Measurements from ENCODE around the gene NNAT. TPM values are rescaled to one million over a fixed set of nuclear protein-coding genes. Genes with fewer than 3 reads are reported as not detected.

The NNAT gene
- total and polyA plus RNA-seq, 2 donors (not counting 1 experiment from before 2014, with no cell fraction given), result 0.74 to 0.83 TPM

DNA sequence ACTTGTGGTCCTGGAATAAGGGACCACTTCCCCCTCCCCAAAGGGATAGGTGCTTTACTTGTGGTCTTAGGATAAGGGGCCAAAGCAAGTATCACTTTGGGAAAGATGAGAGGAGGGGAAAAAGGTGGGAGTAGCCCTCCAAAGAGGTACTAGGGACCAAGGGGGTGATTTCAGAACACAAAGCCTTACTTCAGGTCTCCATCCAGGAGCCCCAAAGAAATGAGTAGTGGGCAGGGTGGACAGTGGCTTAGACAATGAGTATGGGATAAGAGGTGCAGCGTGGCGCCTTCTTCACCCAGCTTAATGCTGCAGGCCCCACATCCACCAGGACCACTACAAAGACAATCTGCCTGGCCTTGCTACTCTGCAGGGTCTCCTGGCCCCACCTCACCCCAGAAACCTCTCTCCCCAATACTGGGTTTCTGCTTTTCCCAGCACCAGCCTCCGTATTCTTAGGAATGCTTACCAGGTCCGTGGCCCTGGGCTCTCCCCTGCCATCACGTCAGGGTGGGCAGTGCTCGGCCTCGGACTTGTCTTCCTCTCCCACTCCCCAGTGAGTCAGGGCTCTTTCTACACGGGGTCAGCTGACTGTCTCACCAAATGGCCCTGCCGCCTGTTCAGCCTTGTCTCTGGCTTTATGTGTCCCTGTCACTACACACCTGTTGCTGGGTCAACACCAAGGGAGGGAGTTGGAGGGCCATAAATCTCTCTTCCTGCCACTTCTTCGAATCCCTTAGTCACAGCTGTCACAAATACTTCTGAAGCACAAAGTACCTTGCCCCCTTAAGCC lies 3.1 kb downstream of the NNAT start:
- Histone ChIP-seq H2AFZ (ENCODE audit: low read length) (no peak overlapping the region), H3K79me2 (ENCODE audit: control insufficient read depth, insufficient read depth, low read length) (peaks cover 69% of the 10 kb centered on the region), H3K9me3 (ENCODE audit: control insufficient read depth, insufficient read depth, low read depth, low read length) (no peaks in the 10 kb centered on the region), H3K27ac (ENCODE audit: insufficient read depth, low read length) (no peak overlapping the region), H3K36me3 (ENCODE audit: control insufficient read depth, insufficient read depth, low read length) (peaks cover 4% of the 10 kb centered on the region), H3K9ac (ENCODE audit: insufficient read depth, low read length) (no peak overlapping the region), H3K4me3 (replicated peaks in 1 of 4; ENCODE audit: control extremely low read depth in 1 of 4, insufficient read depth in 1 of 4, low read depth in 3 of 4, low read length in 4 of 4) (no peak overlapping the region), H3K4me1 (ENCODE audit: control insufficient read depth, extremely low read depth, insufficient read depth, low read length) (peaks cover 10% of the 10 kb centered on the region), H3K4me2 (ENCODE audit: extremely low read depth, insufficient read depth, low read length) (no peak overlapping the region), H3K27me3 (ENCODE audit: control insufficient read depth, insufficient read depth, low read length) (no peaks in the 10 kb centered on the region), H4K20me1 (ENCODE audit: control insufficient read depth, extremely low read depth, insufficient read depth, low read length) (peaks cover 2% of the 10 kb centered on the region)
- no peak for DNase-seq (ENCODE audit: low read depth in 2 of 2)
- TF ChIP-seq, protein P1, sequence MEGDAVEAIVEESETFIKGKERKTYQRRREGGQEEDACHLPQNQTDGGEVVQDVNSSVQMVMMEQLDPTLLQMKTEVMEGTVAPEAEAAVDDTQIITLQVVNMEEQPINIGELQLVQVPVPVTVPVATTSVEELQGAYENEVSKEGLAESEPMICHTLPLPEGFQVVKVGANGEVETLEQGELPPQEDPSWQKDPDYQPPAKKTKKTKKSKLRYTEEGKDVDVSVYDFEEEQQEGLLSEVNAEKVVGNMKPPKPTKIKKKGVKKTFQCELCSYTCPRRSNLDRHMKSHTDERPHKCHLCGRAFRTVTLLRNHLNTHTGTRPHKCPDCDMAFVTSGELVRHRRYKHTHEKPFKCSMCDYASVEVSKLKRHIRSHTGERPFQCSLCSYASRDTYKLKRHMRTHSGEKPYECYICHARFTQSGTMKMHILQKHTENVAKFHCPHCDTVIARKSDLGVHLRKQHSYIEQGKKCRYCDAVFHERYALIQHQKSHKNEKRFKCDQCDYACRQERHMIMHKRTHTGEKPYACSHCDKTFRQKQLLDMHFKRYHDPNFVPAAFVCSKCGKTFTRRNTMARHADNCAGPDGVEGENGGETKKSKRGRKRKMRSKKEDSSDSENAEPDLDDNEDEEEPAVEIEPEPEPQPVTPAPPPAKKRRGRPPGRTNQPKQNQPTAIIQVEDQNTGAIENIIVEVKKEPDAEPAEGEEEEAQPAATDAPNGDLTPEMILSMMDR (conservative IDR thresholded peaks at IDR 0.05 in 1 of 2, IDR thresholded peaks at IDR 0.05 in 1 of 2; ENCODE audit: low read depth in 1 of 2, low read length in 2 of 2), result no peak
- TF ChIP-seq EZH2 (IDR thresholded peaks at IDR 0.05; ENCODE audit: low read length, missing control alignments), result no peak

DNA sequence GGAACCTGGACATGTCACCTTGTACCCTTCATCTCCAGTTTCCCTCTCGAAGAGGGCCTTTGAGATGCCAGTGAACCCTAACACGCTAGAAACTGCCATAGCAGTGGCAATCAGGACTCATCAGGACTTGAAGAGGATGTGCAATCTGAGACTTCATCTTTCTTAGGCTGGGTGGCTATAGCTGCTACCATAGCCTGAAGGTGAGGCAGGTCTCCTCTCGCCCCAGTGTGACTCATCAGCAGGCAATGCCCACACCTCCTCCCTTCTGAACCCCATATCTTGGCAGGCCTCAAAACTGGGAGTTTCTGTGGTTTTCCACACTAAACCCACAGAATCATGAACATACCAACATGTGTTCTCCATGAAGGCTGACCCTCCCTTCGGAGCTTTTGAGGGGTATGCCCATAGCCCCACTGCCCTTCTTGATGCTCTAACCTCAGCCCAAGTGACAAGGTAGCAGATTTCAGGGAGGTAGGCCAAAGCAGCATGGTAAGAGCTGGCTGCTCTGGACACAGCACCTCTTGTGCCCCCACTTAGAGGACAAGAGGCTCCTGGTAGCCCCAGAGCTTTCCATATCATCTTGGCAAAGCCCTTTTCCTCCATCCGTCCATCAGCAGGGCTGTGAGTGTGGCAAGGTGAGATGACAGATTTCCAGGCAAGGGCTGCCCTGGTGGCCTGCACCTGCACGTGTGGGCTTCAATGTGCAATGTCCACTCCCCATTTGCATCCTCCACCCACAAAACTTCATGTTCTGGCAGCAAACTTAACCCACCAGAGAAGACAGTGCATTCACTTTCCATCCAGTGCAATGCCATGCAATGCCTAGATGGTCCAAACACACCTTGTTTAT lies 4.0 kb downstream of the NNAT start:
- Histone ChIP-seq H3K4me1 (ENCODE audit: control insufficient read depth, extremely low read depth, insufficient read depth, low read length) (peaks cover 10% of the 10 kb centered on the region), H4K20me1 (ENCODE audit: control insufficient read depth, extremely low read depth, insufficient read depth, low read length) (peaks cover 2% of the 10 kb centered on the region), H3K27me3 (ENCODE audit: control insufficient read depth, insufficient read depth, low read length) (no peaks in the 10 kb centered on the region), H3K4me3 (replicated peaks in 1 of 4; ENCODE audit: control extremely low read depth in 1 of 4, insufficient read depth in 1 of 4, low read depth in 3 of 4, low read length in 4 of 4) (no peak overlapping the region), H3K79me2 (ENCODE audit: control insufficient read depth, insufficient read depth, low read length) (peaks cover 64% of the 10 kb centered on the region), H3K27ac (ENCODE audit: insufficient read depth, low read length) (no peak overlapping the region), H3K9me3 (ENCODE audit: control insufficient read depth, insufficient read depth, low read depth, low read length) (no peaks in the 10 kb centered on the region), H3K36me3 (ENCODE audit: control insufficient read depth, insufficient read depth, low read length) (peaks cover 3% of the 10 kb centered on the region), H3K9ac (ENCODE audit: insufficient read depth, low read length) (no peak overlapping the region), H2AFZ (ENCODE audit: low read length) (no peak overlapping the region), H3K4me2 (ENCODE audit: extremely low read depth, insufficient read depth, low read length) (peak overlapping the region; percentile 33)
- DNase-seq (ENCODE audit: low read depth in 2 of 2), result peak in 1 of 2 donors; percentile 69
- TF ChIP-seq, protein P1 (conservative IDR thresholded peaks at IDR 0.05 in 1 of 2, IDR thresholded peaks at IDR 0.05 in 1 of 2; ENCODE audit: low read depth in 1 of 2, low read length in 2 of 2), result no peak
- TF ChIP-seq EZH2 (IDR thresholded peaks at IDR 0.05; ENCODE audit: low read length, missing control alignments), result no peak

DNA sequence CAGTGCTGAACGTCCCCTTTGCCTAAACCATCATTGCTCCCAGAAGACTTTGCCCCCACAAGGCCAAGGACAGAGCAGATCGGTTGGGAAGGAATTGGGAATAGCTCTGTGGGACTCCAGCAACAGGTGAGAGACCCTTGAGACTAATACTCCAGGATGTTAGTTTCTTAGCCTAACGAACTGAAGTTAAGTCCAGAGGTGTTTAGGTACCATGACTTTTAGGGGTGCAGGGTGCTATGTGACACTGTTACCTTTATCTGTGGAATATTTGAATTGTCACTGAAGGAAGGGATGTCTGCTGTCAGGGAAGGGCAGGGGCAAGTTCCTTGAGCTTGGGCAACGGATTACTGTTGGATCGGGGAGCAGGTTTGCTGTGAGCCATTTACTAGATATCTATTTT lies 4.8 kb downstream of the NNAT start:
- H3K9ac ChIP-seq (ENCODE audit: insufficient read depth, low read length), result no peak overlapping the region
- TF ChIP-seq EZH2 (IDR thresholded peaks at IDR 0.05; ENCODE audit: low read length, missing control alignments), result no peak
- TF ChIP-seq, protein P1 (conservative IDR thresholded peaks at IDR 0.05 in 1 of 2, IDR thresholded peaks at IDR 0.05 in 1 of 2; ENCODE audit: low read depth in 1 of 2, low read length in 2 of 2), result no peak
- no peak overlapping the region for H3K27ac ChIP-seq (ENCODE audit: insufficient read depth, low read length)
- H3K27me3 ChIP-seq (ENCODE audit: control insufficient read depth, insufficient read depth, low read length), result no peaks in the 10 kb centered on the region
- H3K79me2 ChIP-seq (ENCODE audit: control insufficient read depth, insufficient read depth, low read length), result peaks cover 57% of the 10 kb centered on the region
- H2AFZ ChIP-seq (ENCODE audit: low read length), result no peak overlapping the region
- H3K4me3 ChIP-seq (replicated peaks in 1 of 4; ENCODE audit: control extremely low read depth in 1 of 4, insufficient read depth in 1 of 4, low read depth in 3 of 4, low read length in 4 of 4), result peak overlapping the region in 2 of 4 experiments; percentile 10 to 99
- H3K4me1 ChIP-seq (ENCODE audit: control insufficient read depth, extremely low read depth, insufficient read depth, low read length), result peaks cover 10% of the 10 kb centered on the region
- H4K20me1 ChIP-seq (ENCODE audit: control insufficient read depth, extremely low read depth, insufficient read depth, low read length), result peaks cover 2% of the 10 kb centered on the region
- no peaks in the 10 kb centered on the region for H3K9me3 ChIP-seq (ENCODE audit: control insufficient read depth, insufficient read depth, low read depth, low read length)
- DNase-seq (ENCODE audit: low read depth in 2 of 2), result no peak
- H3K4me2 ChIP-seq (ENCODE audit: extremely low read depth, insufficient read depth, low read length), result peak overlapping the region; percentile 28
- no peaks in the 10 kb centered on the region for H3K36me3 ChIP-seq (ENCODE audit: control insufficient read depth, insufficient read depth, low read length)

All from fibroblast of lung (primary cell).